Left ventricle myocardium inferior (tissue), 1 donor: ENCODE data around the gene FAM83E. TPM values are rescaled to one million over a fixed set of nuclear protein-coding genes. Genes with fewer than 3 reads are reported as not detected.

Experiments used
- DNase-seq: peaks from one replicate; pipeline ENCODE4 v3.0.0-alpha.2; 2020
- H3K27ac ChIP-seq: fragments of 200-600 bp; replicated peaks from 2 replicates; pipeline ENCODE4 v1.8.0; 2021
- H3K27me3 ChIP-seq: fragments of 200-600 bp; 2 replicates; pipeline ENCODE4 v1.8.0; 2021; ENCODE audit warnings: low read depth
- H3K36me3 ChIP-seq: fragments of 200-600 bp; 2 replicates; pipeline ENCODE4 v1.8.0; 2021
- H3K4me1 ChIP-seq: fragments of 200-600 bp; 2 replicates; pipeline ENCODE4 v1.8.0; 2021
- H3K4me3 ChIP-seq: fragments of 200-600 bp; 2 replicates; pipeline ENCODE4 v1.8.0; 2021; ENCODE audit warnings: mild to moderate bottlenecking, moderate library complexity
- H3K9me3 ChIP-seq: fragments of 200-600 bp; replicated peaks from 2 replicates; pipeline ENCODE4 v1.8.0; 2021
- intact Hi-C: fragments of 100-400 bp; cut with micrococcal nuclease; formaldehyde crosslinking; loops from one replicate; pipeline ENCODE4 v1.11.0; 2022
- total RNA-seq: library from RNA; stranded (reverse); fragmentation: NEBNext Ultra II Directional; extraction: Animal tissue kit (Norgen Biotek cat#: 25700); gene quantifications from one replicate; pipeline ENCODE4 v1.2.1, GENCODE V29; 2021
- TF ChIP-seq, protein P1 (sequence below): fragments of 200-600 bp; IDR thresholded peaks from 2 replicates; pipeline ENCODE4 v1.8.0; 2021; ENCODE audit warnings: antibody characterized with exemption, mild to moderate bottlenecking, borderline replicate concordance
- donor health status: DM: no; HTN: yes; CAD: no; lungs with severe emphysema.

Gene FAM83E
- total RNA-seq, 1 donor from 2014 or later = not detected

DNA sequence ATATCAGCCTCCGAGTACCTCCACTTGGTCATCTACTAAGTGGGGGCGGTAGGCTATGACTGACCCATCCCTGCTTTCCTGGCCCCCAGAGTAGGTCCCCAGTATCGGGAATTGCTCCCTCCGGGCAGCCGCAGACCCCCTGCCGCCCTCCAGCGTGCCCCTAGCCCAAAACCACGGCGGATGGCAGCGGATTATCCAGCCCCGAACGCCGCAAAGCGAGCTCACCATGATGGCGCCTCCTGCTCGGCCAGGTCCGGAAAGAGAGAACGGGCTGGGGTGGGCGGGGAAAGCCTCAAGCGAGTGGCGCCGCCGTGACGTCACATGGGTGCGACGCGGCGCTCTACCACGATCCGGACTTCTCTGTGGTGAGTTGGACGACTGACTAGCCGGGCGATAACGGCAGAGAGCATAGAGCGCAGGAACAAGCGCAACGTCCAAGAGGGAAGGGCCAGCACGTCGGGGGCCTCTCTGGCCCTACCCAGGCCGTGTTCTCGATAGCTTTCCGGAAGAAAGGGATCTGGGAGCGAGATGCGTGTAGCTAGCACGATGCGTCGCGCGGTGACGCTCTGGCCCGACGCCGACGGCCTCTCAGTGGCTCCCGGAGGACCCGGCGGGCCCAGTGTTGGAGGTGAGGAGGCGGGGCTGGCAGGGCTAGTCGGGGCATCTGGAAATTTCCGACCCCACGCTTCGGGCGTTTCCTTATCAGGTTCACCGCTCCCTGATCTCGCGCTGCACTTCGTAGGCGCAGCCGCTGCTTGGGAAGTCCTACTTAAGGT lies 4.2 kb upstream of the FAM83E start, which contains the start of the genes RPL18 and SPHK2:
Gene RPL18, minus strand, starts transcription at position 263 of the 776 bp plus-strand sequence. Its CDS starts 35 bp downstream, at position 228.
Gene SPHK2, plus strand, starts transcription at position 591 of the 776 bp plus-strand sequence. CDS start 1,009 bp downstream, outside the sequence.
- intact Hi-C loops = no loop called here
- H3K36me3 ChIP-seq = peaks cover 42% of the 10 kb centered on the region

DNA sequence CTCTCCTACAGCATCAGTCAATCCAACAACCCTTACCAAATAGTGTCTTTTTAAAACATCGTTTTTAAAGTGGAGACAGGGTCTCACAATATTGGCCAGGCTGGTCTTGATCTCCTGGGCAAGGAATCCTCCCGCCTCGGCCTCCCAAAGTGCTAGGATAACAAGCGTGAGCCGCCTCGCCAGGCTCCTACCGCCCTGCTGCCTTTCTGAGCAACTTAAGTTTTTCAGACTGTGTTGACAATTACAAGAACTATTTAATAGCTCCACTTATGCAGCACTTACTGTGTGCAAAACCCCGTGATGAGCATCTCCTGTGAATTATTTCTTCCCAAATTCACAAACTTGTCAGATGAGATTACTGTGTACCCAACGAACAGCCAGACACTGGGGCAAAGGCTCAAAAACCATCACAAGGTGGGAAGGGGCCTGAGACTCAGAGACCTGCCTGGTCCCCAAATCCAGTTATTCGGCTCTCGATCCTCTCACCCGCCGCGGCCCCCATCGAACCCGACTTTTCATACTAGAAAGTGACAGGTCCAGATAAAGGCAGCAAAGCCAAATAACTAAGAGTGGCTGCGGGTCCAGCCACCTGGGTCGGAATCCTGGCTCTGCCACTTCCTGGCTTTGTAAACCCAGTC lies 3.5 kb upstream of the FAM83E start:
- Histone ChIP-seq H3K27me3 (no peaks in the 10 kb centered on the region), H3K36me3 (peaks cover 42% of the 10 kb centered on the region), H3K9me3 (no peaks in the 10 kb centered on the region), H3K4me3 (peak overlapping the region; percentile 79), H3K4me1 (peaks cover 75% of the 10 kb centered on the region), H3K27ac (peak overlapping the region; percentile 88)
- intact Hi-C loops = no loop called here
- TF ChIP-seq, protein P1, sequence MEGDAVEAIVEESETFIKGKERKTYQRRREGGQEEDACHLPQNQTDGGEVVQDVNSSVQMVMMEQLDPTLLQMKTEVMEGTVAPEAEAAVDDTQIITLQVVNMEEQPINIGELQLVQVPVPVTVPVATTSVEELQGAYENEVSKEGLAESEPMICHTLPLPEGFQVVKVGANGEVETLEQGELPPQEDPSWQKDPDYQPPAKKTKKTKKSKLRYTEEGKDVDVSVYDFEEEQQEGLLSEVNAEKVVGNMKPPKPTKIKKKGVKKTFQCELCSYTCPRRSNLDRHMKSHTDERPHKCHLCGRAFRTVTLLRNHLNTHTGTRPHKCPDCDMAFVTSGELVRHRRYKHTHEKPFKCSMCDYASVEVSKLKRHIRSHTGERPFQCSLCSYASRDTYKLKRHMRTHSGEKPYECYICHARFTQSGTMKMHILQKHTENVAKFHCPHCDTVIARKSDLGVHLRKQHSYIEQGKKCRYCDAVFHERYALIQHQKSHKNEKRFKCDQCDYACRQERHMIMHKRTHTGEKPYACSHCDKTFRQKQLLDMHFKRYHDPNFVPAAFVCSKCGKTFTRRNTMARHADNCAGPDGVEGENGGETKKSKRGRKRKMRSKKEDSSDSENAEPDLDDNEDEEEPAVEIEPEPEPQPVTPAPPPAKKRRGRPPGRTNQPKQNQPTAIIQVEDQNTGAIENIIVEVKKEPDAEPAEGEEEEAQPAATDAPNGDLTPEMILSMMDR = no peak
- no peak for DNase-seq

More for the DNA sequence above, 4.2 kb upstream of the FAM83E start, which contains the start of the genes RPL18 and SPHK2:
- Histone ChIP-seq H3K27ac (peak within 1 kb of the TSS; percentile 88), H3K4me3 (peak within 1 kb of the TSS; percentile 79), H3K27me3 (no peaks in the 10 kb centered on the region), H3K4me1 (peaks cover 79% of the 10 kb centered on the region), H3K9me3 (no peaks in the 10 kb centered on the region)
- TF ChIP-seq, protein P1 = no peak
- peak; percentile 97 for DNase-seq

DNA sequence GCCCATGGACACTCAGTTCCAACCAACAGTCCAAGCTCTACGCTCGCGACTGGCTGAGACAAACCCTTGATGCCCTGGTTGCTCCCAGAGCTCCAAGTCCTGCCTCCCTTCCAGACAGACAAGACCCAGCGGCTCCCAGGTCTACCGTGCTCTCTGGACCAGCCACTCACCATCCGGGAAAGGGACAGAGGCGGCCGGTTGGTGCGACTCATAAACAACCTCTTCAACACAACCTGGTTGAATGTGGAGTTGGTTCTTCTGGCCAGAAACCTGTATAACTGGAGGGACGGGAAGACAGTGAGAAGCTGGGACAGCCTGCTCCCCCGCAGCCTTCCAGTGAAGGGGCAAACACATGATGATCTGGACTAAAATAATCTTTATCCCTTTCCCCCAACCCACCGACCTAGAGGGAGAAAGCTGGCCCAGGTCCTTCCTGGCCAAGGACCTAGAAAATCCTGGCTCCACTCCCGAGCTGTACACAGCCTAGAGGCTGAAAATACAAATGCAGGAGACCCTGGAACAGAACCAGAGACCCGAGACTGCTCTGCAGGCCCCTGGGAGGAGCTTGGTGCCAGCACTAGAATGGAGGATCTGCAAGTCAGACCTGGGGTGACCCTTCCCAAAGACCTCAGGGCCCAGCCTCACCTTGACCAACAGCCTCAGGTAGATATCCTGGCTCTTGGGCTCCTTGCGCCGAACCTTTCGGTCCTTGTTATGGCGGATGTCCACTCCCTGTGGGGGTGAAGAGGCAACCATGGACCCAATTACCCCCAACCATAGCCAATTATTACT lies 2.5 kb upstream of the FAM83E start:
- TF ChIP-seq, protein P1 = no peak
- no peak for DNase-seq
- H3K36me3 ChIP-seq = peaks cover 42% of the 10 kb centered on the region
- intact Hi-C loops = no loop called here
- H3K27ac ChIP-seq = peak overlapping the region; percentile 88
- no peaks in the 10 kb centered on the region for H3K27me3 ChIP-seq
- peaks cover 65% of the 10 kb centered on the region for H3K4me1 ChIP-seq
- H3K4me3 ChIP-seq = peak overlapping the region; percentile 79
- no peaks in the 10 kb centered on the region for H3K9me3 ChIP-seq

DNA sequence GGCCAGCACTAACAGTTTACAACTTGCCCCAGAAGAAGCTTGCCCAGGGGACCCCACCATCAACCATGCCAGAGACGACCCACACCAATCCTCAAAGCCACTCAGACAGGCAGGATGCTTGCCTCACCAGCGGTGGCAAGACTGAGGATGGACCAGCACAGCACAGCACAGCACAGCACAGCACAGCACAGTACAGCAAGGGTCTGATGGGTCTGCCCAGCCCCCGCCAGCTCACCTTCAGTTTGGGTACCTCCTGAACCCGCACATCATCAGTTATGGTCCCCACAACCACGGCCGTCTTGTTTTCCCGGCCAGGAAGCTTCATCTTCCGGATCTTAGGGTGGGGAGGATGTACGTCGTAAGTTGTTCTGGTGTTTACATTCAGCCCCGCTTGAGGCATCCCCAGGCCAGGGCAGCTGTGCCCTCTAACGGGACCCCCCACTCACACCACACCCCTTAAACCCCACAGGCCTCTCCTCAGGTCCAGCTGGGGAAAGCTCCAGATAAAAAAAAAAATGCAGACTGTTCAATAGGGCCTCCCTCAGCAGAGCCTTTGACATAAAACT lies 1.7 kb upstream of the FAM83E start:
- no peak overlapping the region for H3K27ac ChIP-seq
- no peaks in the 10 kb centered on the region for H3K27me3 ChIP-seq
- TF ChIP-seq, protein P1 = no peak
- H3K4me3 ChIP-seq = peak overlapping the region; percentile 79
- no peak for DNase-seq
- H3K36me3 ChIP-seq = peaks cover 40% of the 10 kb centered on the region
- intact Hi-C loops = no loop called here
- peaks cover 64% of the 10 kb centered on the region for H3K4me1 ChIP-seq
- H3K9me3 ChIP-seq = no peaks in the 10 kb centered on the region

DNA sequence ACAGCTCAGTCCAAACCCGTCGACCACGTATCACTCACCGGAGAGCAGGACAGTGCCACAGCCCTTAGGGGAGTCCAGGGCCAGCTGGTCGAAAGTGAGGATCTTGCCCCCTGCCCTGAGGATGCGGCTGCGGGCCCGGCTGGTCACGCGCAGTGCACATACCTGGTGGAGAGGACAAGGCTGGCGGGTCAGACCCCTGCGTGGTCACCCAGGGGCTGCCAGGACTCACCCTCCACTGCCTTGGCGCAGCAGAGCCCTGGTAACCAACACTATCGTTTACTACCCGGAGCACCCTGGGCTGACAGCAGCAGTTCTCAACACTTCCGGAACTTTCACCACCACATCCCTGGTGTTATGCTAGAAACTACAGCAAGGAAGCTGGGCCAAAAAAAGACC lies 1.2 kb upstream of the FAM83E start:
- intact Hi-C loops = no loop called here

More for the DNA sequence above, 1.2 kb upstream of the FAM83E start:
- Histone ChIP-seq H3K27me3 (no peaks in the 10 kb centered on the region), H3K27ac (no peak overlapping the region), H3K4me3 (no peak overlapping the region), H3K4me1 (peaks cover 61% of the 10 kb centered on the region), H3K36me3 (peaks cover 35% of the 10 kb centered on the region), H3K9me3 (no peaks in the 10 kb centered on the region)
- no peak for DNase-seq
- TF ChIP-seq, protein P1 = no peak
